ENCODE measurements around the gene DOCK9.

DOCK9 gene

DNA sequence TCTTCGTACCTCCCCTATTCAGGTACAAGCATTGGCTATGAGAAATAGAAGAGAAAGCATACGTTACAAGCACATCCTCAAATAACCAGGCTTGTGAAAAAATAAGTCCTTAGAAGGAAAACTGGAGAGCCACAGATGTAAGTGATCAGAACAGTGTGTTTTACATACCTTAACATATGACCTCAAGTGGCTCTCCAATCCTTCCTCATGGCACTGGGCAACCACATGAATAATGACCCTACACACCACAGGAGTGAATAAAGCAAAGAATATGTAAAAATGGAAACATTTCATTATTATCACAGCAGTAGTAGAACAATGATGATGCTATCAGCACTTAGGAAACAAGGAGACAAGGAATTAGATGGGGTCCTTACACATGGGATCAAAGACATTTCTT is 96.5 kb downstream of the DOCK9 start:
- no peak for DNase-seq (ENCODE audit: low read depth)

DNA sequence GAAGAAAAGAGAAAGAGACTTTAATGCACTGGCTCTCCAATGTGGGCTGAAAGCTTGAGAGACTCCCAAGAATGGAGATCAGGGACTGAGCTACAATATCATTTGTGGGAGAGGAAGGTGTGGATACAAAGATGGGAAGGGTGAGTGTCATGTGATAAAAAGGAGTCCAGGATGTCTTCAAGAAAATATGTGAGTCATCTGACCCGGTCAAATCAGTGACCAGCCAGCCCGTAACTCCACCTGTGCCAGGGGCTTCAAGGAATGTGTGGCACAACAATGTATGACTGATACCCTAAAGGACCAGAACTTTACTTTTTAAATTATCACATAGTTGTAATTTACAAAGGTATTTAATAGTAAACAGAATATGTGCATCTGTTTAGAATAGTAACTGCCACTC is 97.2 kb downstream of the DOCK9 start:
- DNase-seq (ENCODE audit: low read depth) = no peak

DNA sequence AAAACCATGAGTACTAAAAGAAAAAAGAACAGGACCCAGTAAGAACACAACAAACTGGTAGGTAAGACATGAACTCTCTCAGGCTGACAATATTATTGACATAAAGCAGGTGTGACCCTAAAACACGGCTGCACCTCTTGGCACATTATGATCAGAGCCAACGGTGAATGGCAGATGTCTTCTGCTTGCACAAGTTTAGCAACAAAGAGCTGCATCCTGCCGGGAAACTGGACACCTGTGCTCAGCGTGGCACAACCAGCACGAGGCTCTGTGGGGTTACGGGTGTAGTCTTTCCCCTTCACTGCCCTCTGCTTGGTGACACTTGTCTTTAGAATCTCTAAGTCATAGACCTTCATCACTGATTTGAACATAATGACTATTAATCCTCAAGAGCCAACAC is 97.9 kb downstream of the DOCK9 start:
- no peak for DNase-seq (ENCODE audit: low read depth)

DNA sequence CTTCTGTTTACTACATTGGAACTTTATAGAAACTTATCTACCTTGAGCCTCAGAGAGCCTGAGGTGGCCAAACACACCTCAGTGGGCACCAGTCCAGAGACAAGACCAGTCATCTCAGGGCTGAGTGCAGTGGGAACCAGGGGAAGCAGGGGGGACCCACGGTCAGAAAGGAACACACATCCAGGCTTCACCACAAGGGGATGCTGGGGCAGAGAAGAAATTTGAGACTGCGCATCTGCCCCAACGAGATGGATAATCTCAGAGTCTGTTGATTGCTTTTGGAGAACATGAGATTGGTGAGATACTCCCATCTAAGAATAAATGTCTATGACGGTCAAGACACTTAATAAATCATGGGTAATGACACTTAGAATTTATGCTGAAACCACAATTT is 98.7 kb downstream of the DOCK9 start:
- DNase-seq (ENCODE audit: low read depth) = no peak

DNA sequence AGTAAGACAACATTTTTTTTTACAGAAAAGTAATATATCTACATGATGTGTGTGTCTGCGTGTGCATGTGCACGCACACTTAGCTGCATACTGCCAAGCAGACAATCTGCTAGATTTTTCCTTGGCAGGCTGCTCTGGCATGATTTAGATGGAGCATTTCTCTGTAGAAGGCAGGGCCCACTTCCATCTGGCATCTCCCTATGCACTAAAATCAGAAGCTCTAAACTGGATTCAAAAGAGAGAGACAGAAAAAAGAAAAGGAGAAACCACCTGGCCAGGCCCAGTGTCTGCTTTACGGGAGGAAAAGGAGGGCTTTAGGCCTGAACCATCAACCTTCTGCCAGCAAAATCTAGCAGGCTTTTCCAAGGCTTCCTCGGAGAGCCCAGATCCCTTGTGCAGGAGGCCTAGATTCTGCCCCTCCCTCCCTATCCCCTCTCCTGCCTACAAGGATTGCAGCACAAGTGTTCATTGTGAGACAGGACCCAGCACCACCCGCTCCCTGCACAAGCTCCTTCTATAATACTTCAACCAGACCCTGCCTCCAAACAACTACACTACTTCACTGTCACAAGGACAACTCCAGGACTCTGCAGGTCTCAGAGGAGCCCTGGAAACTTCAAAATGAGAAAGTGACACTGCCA is 99.3 kb downstream of the DOCK9 start:
- DNase-seq (ENCODE audit: low read depth) = no peak

DNA sequence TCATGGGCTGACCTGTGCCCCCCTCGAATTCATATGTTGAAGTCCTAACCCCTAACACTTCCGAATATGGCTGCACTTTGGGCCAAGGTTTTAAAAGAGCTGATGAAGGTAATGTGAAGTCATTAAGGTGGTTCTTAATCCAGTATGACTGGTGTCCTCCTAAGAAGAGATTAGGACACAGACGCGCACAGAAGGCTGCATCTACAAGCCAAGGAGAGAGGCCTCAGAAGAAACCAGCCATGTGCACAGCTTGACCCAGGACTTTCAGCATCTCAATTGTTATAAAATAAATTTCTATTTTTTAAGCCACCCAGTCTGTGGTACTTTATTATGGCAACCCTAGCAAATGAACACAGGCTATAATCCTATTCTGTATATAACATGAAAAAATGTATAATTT is 99.9 kb downstream of the DOCK9 start:
- DNase-seq (ENCODE audit: low read depth) = no peak

DNA sequence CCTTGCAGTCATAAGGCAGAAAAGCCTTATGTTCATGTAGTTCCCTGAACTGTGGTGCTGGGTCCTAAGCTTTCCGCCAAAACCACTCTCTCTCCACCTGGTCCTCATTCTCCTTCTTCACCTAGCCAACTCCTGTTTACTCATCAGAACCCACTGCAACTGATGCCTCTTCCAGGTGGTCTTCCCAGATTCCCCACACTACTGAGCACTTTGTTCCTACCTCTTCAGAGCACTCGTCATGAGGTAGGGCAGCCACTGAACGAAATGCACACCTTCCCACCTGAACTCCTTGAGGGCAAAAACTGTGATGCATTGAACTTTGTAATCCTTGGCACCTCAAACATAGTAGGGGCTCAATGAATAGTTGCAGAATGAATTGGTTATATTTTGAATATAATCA is 100.4 kb downstream of the DOCK9 start:
- no peak for DNase-seq (ENCODE audit: low read depth)

DNA sequence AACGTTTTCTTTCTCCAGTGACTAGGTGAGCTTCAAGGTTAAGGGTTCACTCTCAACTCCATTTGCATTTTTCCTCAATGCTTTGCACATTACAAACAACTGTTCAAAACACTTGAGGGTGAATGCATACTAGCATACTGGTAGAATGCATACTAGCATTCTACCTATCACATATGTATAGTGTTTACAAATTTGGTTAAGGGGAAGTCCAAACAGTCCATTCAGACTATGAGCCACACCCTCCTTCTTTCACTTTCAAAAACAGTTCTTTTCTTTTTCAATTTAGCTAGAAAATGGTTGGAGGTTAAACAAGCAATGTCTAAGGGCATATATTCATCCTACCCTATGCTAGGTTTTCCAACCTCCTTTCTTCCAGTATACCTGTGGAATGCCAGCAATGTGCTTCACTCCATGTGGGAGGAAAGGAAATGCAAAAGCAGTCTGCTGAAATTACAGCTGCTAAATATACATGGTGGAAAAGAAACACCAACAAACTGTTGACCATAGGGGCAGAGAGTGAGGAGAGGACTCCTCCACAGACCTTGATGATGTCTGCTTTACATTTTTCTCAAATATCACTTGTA is 102.6 kb downstream of the DOCK9 start:
- no peak for DNase-seq (ENCODE audit: low read depth)

DNA sequence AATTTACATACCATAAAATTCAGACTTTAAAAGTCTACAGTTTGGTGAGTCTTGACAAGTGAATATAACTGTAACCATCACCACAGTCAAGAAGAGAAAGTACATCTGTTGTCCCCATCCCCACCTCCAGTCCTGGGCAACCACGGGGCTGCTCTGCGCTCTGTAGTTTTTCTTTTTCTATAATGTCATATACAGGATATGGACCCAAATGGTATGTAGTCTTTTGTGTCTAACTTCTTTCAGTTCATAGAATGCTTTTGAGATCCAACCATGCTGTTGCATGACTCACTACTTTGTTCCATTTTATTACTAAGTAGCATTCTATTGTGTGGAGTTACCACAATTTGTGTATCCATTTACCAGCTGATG is 103.9 kb downstream of the DOCK9 start:
- DNase-seq (ENCODE audit: low read depth) = no peak

DNA sequence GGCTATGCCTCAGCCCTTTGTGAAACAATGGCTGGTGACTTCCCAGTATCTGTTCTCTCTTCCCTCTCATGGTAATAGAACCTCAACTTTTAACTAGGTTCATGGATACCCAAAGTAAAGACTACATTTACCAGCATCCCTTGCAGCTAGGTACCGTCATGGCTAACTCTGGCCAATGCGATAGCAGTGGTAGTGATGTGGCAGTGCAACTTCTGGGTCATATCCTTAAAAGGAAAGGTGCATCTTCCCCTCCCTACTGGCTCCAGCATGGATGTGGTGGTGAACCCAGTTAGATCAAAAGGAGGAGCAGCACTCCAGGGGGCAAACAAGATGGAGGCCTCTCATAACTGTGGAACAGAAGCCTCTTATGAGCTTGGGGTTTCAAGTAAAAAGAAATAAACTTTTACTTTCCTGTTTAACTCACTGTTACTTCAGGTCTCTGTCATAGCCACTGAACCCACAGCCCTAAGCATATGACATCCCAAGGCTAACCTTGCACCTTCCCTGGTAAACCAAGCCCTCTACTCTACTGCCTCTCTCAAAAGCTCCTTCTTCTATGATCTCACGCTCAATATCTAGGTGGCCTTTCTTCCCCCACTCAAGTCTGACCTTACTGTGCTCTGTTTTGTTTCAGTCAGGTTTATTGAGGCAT is 104.4 kb downstream of the DOCK9 start:
- DNase-seq (ENCODE audit: low read depth) = no peak

DNA sequence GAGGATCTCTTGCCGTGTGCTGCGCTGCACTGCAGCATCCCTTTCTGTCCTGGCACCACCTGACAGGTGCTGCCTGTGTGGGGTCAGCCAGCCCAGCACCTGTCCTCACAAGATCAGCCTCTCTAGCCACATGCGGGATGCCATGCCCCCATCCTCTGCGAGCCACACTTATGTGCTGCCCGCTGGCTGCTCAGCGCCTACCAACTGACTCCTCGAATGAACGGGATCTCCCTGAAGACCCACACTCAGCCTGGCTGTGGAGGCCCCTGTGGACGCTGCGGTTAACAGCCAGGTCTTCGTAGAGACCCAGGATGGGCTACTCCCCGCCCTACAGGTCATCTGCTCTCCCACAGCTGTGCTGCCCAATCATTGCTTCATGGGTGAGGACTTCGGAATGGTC is 106.1 kb downstream of the DOCK9 start:
- no peak for DNase-seq (ENCODE audit: low read depth)

DNA sequence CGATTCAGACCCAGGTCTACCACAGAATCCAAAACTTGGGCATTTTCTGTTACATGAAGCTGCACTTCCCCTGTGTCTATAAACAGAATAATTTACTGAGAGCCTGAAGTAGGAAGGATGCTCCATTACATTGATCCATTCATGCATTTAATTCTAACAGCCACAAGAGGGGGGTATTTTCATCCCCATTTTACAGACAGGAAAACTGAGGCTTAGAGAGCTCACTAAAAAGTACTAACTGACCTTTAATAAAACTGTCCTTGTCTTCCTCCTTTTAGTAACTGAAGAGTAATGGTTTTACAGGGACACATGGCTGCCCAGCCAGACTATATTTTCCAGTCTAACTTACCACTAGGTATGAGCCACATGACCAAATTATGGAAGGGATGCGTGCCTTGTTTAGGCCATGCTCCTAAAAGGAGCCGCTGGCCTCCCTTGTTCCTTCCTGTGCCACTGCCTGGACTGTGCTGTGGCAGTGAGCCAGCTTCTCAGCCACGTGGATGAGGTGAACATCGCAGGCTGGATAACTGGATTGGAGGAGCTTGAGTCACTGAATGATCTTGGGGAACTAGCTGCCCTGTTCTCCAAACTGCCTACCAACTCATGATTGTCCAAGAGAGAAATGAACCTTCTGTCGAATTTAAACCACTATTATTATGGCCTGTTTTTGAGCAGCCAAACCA is 108.3 kb downstream of the DOCK9 start:
- no peak for DNase-seq (ENCODE audit: low read depth)

DNA sequence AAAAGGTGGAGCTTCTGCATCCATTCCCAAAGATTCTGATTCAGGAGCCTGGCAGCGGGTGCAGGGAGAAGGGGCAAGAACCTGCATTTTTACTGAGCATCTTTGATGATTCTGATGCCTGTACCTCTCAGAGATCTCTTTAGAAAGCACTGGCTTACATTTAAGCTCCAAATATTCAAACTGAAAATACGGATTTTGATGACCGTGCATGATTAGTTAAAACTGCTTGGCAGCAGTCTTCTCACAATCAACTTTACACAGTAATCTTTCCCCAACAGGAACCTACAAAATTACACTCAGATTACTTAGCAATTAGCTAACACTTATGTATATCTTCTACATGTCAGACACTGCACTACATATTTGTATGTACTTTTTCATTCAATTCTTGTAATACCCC is 108.9 kb downstream of the DOCK9 start:
- no peak for DNase-seq (ENCODE audit: low read depth)

DNA sequence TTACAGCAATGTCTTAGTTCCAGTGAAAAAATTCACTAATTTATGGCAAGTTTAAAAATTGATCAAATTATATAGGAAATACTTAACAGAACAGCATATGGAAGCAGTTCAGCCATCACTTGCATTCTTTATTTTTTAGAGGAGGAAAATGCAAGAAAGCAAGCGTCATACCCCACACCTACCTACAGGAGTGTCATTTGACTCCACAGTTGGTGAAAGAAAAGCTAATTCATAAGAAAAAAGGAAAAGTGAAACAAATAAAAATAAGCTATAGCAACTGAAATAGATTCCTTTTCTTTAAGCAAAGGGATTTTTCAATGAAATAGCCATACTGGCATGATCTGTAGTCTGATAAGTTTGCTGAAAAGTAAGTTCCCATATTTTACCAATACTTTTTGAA is 111.0 kb downstream of the DOCK9 start:
- DNase-seq (ENCODE audit: low read depth) = no peak

DNA sequence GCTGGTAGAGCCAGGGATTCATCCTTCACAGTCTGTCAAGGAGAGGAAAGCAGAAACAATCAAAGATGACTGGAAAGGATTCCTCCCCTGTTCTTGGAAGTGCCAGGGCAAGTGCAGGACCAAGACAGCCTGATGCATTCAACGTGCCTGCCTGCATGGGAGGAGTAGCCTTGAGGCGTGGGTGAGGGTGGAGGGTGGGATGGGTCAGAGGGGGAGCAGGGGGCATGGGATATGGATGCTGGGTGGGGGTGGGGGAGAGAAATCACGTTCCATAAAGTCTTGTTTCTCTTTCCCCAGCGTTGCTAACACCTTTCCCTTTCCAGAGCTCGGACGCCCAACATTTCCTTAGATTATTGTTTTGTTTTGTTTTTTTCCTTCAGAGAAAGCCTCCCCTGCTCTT is 117.4 kb downstream of the DOCK9 start:
- DNase-seq (ENCODE audit: low read depth) = no peak

DNA sequence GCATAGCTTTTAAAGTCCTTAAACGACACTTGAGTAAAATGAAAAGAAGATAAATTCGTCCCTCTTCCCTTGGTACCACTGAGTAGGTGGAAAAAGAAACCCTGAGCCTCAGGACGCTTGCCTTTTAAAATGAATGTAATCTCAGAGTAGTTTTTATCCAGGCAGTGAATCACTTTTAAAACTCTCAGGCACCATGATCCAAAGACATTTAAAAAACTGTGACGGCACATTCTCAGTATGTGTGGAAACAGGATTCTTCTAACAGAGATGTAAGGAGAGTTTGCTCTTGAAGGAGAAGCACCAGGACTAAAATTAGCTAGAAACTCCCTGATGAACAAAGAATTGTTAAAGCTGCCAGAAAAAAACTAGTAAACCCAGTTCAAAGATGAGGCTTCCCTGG is 119.7 kb downstream of the DOCK9 start:
- DNase-seq (ENCODE audit: low read depth) = no peak

DNA sequence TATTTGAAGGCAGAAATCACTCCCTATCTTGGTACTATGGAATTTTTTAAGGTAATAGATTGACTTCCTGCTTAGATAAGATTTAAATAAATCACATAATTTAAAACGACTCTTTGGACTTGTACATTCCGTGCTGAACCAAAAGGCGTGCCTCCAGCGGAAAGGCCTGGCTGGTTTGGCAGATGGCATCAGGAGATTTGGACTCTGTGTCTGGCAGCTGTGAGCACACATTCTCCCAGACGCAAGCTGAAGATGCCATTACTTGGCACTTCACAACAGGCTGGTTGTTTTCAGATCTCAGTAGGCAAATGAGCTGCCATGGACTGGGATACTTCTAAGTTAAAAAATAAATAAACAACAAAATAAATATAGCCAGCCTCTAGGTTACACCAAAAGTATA is 120.9 kb downstream of the DOCK9 start:
- no peak for DNase-seq (ENCODE audit: low read depth)

DNA sequence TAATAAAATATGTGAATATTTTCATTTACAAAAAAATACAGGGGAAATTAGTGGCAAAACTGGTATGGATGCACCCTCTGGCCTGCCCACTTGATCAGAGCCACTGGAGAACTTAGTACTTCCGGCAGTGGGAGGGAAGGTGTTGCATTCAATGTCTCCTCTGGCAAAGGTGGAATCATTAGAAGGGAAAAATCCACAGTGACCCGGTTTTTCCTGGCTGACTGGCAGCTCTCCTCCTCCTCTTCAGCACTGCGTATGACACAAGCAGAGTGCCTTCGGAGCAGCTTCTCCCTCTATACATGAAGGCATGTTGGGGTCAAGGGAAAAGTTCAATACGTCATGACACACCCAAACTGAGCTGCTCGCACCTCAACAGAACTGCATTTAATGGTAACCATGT is 123.4 kb downstream of the DOCK9 start:
- no peak for DNase-seq (ENCODE audit: low read depth)

DNA sequence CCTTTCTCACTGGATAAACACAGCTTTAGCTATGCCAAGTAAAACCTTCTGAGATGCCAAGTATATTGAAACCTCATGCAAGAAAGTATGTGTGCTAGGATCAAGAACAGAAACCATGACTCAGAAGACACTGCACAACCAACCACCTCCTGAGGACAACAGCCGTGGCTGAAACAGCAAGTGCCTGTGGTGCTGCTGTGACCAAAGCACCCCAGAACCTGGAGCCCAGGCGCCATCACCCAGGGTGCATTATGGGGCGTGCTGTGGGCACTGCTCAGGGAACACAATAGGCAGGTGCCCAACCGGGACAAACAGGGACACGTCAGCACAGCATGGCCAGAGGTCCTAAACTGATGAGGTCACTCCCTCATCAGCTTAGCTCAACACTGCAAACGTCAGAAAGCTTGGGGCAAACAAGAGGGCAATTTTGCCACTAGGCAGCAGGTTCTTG is 124.1 kb downstream of the DOCK9 start:
- DNase-seq (ENCODE audit: low read depth) = peak; percentile 56

DNA sequence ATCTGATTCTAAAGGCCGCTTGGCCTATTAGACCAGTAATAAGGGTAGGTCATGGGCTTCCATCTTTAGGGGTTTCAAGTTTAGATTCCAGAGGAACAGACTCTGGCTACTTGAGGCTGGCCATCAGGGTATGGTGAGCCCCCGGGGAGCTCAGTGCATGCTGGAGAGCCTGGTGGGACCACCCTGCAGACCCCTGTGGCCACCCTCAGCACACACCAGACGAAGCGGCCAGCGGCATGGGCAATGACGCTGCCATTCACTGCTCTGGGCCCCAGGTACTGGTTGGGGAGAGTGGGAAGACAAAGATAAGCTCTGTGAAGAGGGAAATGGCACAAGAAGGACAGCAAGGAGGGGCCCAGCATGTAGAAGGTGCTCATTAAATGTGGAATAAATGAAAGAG is 126.6 kb downstream of the DOCK9 start:
- DNase-seq (ENCODE audit: low read depth) = no peak

DNA sequence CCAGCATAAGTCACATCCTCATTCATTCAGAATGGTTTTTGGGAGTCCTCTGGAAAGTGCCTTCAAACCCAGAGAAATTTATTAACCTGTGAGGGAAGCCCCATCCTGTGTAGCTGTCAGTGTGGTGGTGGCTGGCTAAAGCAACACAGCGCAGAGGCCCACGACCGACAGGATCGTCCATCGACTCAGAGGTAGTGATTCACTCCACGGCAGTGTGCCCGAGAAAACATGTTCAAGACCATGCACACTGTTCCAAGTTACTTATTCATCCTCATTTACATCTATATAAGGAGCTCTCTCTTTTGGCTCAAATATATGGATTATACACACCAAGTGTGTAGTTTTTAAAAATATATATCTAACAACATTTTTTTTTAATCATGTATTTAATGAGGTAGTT is 129.1 kb downstream of the DOCK9 start:
- DNase-seq (ENCODE audit: low read depth) = peak; percentile 39

DNA sequence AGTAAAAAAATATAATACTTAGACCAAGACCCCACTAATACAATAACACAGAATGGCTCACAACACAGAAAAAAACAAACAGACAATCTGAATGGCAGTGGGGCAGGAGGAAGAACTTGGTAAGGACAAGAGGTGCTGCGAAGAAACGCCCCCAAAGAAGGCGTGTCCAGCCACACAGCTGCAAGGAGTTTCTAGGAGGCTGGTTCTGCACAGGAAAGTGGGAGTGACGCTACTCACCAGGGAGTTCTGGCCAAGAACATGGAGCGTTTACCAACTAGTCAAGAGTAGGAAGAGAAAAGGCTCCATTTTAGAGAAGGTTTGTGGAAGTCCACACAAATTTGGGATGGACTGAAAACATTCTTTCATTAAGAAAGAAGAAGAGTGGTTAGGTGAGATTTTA is 130.1 kb downstream of the DOCK9 start:
- no peak for DNase-seq (ENCODE audit: low read depth)

DNA sequence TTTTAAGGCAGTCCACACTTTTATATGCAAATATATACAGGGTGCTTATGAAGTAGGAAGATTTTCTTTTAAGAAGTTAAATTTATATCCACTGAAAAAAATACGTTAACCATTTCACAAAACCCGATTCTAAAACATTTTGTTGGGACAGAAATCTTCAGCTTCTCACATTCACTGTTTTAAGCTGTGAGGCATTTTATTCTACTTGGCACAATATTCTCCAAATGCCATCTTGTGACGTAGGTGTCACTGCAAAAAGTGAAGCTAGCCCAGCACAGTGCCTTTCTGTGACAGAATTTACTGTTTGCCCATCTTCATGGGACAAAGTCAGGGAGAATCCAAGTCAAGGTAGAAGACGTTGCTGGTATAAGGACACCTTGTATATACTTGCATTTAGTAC is 130.9 kb downstream of the DOCK9 start:
- no peak for DNase-seq (ENCODE audit: low read depth)

Measured in stromal cell of bone marrow (primary cell).